ENCODE data around the gene VWA1.

GRCh38 chr1:1432274-1432950 is 3.1 kb upstream of the VWA1 start:
- TF ChIP-seq KAT7 (CRISPR knock-in tag; IDR thresholded peaks at IDR 0.05; ENCODE audit: borderline replicate concordance) (no peak), ETV6 (CRISPR knock-in tag; IDR thresholded peaks at IDR 0.05) (no peak), CREB1 (CRISPR knock-in tag; IDR thresholded peaks at IDR 0.05) (no peak), CTCF (IDR thresholded peaks at IDR 0.05) (no peak), ZNF281 (CRISPR knock-in tag; IDR thresholded peaks at IDR 0.05) (no peak), JUN (CRISPR knock-in tag; IDR thresholded peaks at IDR 0.05) (no peak), ZNF416 (CRISPR knock-in tag; IDR thresholded peaks at IDR 0.05) (no peak), IRF1 (CRISPR knock-in tag; IDR thresholded peaks at IDR 0.05) (no peak), FOXJ3 (CRISPR knock-in tag; IDR thresholded peaks at IDR 0.05; ENCODE audit: borderline replicate concordance) (no peak), MLX (CRISPR knock-in tag; IDR thresholded peaks at IDR 0.05) (no peak), TCF7 (CRISPR knock-in tag; IDR thresholded peaks at IDR 0.05; ENCODE audit: low read depth) (no peak), FOXP1 (CRISPR knock-in tag; IDR thresholded peaks at IDR 0.05; ENCODE audit: borderline replicate concordance) (no peak)
